Retinal pigment epithelial cell (primary cell): Measurements from ENCODE around the gene ASRGL1.
"Not testable (repeated sequence)": the region's sequence is repeated elsewhere in the genome, so short reads cannot be mapped to it uniquely, and the experiment has no call there.

Source experiments
- DNase-seq: peaks from one replicate; pipeline ENCODE4 v3.0.0-alpha.2; 2010; ENCODE audit warnings: low read depth
- H3K4me3 ChIP-seq: 2 replicates; pipeline ENCODE4 v1.5.1; 2011; ENCODE audit warnings: mild to moderate bottlenecking, low read length, control low read depth, moderate library complexity
- TF ChIP-seq, protein P1 (sequence below): conservative IDR thresholded peaks from 2 replicates; pipeline ENCODE4 v1.5.1; 2011; ENCODE audit warnings: low read depth, low read length, control low read depth, inconsistent platforms

The ASRGL1 gene

DNA sequence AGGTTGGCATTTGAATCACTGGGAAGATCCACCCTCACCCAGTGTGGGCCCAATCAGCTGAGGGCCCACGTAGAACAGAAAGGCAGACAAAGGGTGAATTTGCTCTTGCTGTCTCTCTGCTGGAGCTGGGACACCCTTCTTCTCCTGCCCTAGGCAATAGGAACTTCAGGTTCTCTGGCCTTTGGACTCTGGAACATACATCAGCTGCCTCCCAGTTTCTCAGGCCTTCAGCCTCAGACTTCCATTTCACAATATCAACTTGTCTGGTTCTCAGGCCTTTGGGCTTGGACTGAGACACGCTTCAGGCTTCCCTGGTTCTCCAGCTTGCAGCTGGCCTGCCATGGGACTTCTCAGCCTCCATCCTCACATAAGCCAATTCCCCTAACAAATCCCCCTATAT is 14.7 kb upstream of the ASRGL1 start:
- H3K4me3 ChIP-seq = no peak overlapping the region
- TF ChIP-seq, protein P1, sequence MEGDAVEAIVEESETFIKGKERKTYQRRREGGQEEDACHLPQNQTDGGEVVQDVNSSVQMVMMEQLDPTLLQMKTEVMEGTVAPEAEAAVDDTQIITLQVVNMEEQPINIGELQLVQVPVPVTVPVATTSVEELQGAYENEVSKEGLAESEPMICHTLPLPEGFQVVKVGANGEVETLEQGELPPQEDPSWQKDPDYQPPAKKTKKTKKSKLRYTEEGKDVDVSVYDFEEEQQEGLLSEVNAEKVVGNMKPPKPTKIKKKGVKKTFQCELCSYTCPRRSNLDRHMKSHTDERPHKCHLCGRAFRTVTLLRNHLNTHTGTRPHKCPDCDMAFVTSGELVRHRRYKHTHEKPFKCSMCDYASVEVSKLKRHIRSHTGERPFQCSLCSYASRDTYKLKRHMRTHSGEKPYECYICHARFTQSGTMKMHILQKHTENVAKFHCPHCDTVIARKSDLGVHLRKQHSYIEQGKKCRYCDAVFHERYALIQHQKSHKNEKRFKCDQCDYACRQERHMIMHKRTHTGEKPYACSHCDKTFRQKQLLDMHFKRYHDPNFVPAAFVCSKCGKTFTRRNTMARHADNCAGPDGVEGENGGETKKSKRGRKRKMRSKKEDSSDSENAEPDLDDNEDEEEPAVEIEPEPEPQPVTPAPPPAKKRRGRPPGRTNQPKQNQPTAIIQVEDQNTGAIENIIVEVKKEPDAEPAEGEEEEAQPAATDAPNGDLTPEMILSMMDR = no peak
- no peak for DNase-seq

GRCh38 chr11:62324731-62325556 is 12.3 kb upstream of the ASRGL1 start:
- DNase-seq = no peak
- no peak overlapping the region for H3K4me3 ChIP-seq
- TF ChIP-seq, protein P1 = peak; percentile 63

DNA sequence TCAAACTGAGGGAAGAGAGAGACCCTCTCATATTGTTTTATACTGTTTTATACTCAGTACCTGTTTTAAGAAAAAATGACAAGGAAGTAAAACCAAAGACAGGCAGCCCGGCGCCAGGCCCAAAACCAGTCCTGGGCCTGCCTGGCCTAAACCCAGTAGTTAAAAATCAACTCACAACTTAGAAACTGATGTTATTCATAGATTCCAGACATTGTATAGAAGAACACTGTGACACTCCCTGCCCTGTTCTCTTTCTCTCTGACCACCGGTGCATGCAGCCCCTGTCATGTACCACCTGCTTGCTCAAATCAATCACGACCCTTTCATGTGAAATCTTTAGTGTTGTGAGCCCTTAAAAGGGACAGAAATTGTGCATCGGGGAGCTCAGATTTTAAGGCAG is 11.5 kb upstream of the ASRGL1 start:
- H3K4me3 ChIP-seq, DNase-seq: not testable (repeated sequence)

GRCh38 chr11:62326719-62327118 is 10.5 kb upstream of the ASRGL1 start:
- not testable (repeated sequence) for DNase-seq, H3K4me3 ChIP-seq

DNA sequence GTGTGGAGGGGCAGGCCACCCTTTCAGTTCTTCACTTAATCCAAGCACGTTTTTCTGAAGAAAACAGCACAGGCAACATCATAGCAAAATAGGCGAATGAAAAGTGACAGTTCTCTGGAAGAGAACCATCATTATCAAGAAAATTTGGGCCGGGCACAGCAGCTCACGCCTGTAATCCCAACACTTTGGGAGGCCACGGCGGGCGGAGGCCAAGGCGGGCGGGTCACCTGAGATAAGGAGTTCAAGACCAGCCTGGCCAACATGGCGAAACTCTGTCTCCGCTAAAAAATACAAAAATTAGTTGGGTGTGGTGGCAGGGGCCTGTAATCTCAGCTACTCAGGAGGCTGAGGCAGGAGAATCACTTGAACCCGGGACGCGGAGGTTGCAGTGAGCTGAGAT is 9.7 kb upstream of the ASRGL1 start:
- not testable (repeated sequence) for H3K4me3 ChIP-seq, DNase-seq

DNA sequence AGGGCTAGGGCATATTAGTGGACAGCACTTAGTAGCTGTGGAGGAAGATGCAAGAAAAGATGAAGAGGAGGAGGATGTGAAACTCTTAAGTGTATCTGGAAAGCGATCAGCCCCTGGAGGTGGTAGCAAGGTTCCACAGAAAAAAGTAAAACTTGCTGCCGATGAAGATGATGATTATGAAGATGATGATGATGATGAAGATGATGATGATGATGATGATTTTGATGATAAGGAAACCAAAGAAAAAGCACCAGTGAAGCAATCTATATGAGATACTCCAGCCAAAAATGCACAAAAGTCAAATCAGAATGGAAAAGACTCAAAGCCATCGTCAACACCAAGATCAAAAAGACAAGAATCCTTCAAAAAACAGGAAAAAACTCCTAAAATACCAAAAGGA is 6.0 kb upstream of the ASRGL1 start:
- not testable (repeated sequence) for DNase-seq, H3K4me3 ChIP-seq

GRCh38 chr11:62333768-62334167 is 3.5 kb upstream of the ASRGL1 start:
- DNase-seq = no peak
- H3K4me3 ChIP-seq = no peak overlapping the region
- TF ChIP-seq, protein P1 = no peak

DNA sequence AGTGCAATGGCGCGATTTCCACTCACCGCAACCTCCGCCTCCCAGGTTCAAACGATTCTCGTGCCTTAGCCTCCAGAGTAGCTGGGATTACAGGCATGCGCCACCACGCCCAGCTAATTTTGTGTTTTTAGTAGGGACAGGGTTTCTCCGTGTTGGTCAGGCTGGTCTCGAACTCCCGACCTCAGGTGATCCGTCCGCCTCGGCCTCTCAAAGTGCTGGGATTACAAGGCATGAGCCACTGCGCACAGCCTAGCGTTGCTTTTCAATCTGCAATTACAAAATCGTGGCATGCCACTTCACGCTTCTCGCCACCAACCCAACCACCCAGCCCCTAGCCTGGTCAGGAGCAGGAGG is 322 bp upstream of the ASRGL1 start:
- peak overlapping the region; percentile 76 for H3K4me3 ChIP-seq
- not testable (repeated sequence) for DNase-seq

- TF ChIP-seq, protein P1 = no peak
- H3K4me3 ChIP-seq = peak overlapping the region; percentile 76
- DNase-seq = no peak
Measured at GRCh38 chr11:62338218-62338617, 970 bp downstream of the ASRGL1 start.

GRCh38 chr11:62340269-62340901 is 3.1 kb downstream of the ASRGL1 start:
- H3K4me3 ChIP-seq = no peak overlapping the region
- DNase-seq = peak; percentile 18
- TF ChIP-seq, protein P1 = peak; percentile 86
